ENCODE measurements around the gene CA5A.
"Not testable (repeated sequence)": the region's sequence is repeated elsewhere in the genome, so short reads cannot be mapped to it uniquely, and the experiment has no call there.

CA5A gene

GRCh38 chr16:87947356-87948118 is 11.2 kb upstream of the CA5A start:
- no peak for DNase-seq

GRCh38 chr16:87946596-87947347 is 10.4 kb upstream of the CA5A start:
- DNase-seq: no peak

- DNase-seq: no peak
These were observed 9.2 kb upstream of the CA5A start for GRCh38 chr16:87945351-87946042.

GRCh38 chr16:87942680-87943079 is 6.4 kb upstream of the CA5A start:
- DNase-seq: no peak

GRCh38 chr16:87939562-87940423 is 3.5 kb upstream of the CA5A start:
- DNase-seq: no peak

GRCh38 chr16:87938412-87938949 is 2.2 kb upstream of the CA5A start:
- DNase-seq: no peak

- DNase-seq: not testable (repeated sequence)
These were observed 858 bp upstream of the CA5A start for GRCh38 chr16:87937231-87937542.

- DNase-seq: not testable (repeated sequence)
These were observed 334 bp downstream of the CA5A start for GRCh38 chr16:87936016-87936374.

GRCh38 chr16:87934752-87935425 is 1.4 kb downstream of the CA5A start:
- not testable (repeated sequence) for DNase-seq

GRCh38 chr16:87933140-87933495 is 3.2 kb downstream of the CA5A start:
- no peak for DNase-seq

- not testable (repeated sequence) for DNase-seq
These were observed 3.7 kb downstream of the CA5A start for GRCh38 chr16:87932475-87933139.

GRCh38 chr16:87931504-87931903 is 4.8 kb downstream of the CA5A start:
- peak; percentile 28 for DNase-seq

- no peak for DNase-seq
These were observed 5.9 kb downstream of the CA5A start for GRCh38 chr16:87930456-87930855.

GRCh38 chr16:87929986-87930385 is 6.3 kb downstream of the CA5A start:
- no peak for DNase-seq

GRCh38 chr16:87927195-87927562 is 9.2 kb downstream of the CA5A start:
- no peak for DNase-seq

GRCh38 chr16:87926246-87927194 is 9.8 kb downstream of the CA5A start:
- no peak for DNase-seq

GRCh38 chr16:87924811-87925670 is 11.3 kb downstream of the CA5A start:
- no peak for DNase-seq

GRCh38 chr16:87924041-87924810 is 12.1 kb downstream of the CA5A start:
- no peak for DNase-seq

Measured in activated CD4-positive, alpha-beta T cell treated with anti-CD3 and anti-CD28 coated beads, Interleukin-2, Interleukin-6, amounts not matched to agents 100 ng/mL and 50 ng/mL, durations not matched to agents 16 hours and 8 hours (primary cell).